ENCODE measurements around the gene CFAP61. TPM values are rescaled to one million over a fixed set of nuclear protein-coding genes. Genes with fewer than 3 reads are reported as not detected.

The CFAP61 gene
- total RNA-seq, 1 experiment from 2014 or later: not detected

GRCh38 chr20:20205862-20206236, 153.5 kb downstream of the CFAP61 start:
- Histone ChIP-seq H4K20me1 (ENCODE audit: low read length) (no peaks in the 10 kb centered on the region), H2AFZ (ENCODE audit: low read length) (no peak overlapping the region), H3K36me3 (ENCODE audit: low read depth, low read length) (no peaks in the 10 kb centered on the region), H3K4me3 (ENCODE audit: low read length) (no peak overlapping the region), H3F3A (ENCODE audit: low read length, unreplicated experiment) (no peaks in the 10 kb centered on the region), H3K9me2 (replicated peaks; ENCODE audit: low read length) (no peaks in the 10 kb centered on the region), H3K27ac (ENCODE audit: low read length) (no peak overlapping the region), H3K9ac (ENCODE audit: low read length) (no peak overlapping the region), H3K9me3 (ENCODE audit: low read length) (no peaks in the 10 kb centered on the region), H3K27me3 (ENCODE audit: low read length) (peaks cover 79% of the 10 kb centered on the region), H3K4me1 (ENCODE audit: insufficient read depth, low read length) (no peaks in the 10 kb centered on the region), H3K79me2 (ENCODE audit: low read length) (no peaks in the 10 kb centered on the region), H3K4me2 (ENCODE audit: low read length) (no peak overlapping the region)
- TF ChIP-seq CTCF (conservative IDR thresholded peaks at IDR 0.05; ENCODE audit: low read depth, low read length): no peak
- DNase-seq (no peak), ATAC-seq (no peak)
- ChIA-PET POLR2A (ENCODE audit: unreplicated experiment) (no interaction called here), CTCF (no interaction called here)
- BruUV-seq (replicated peaks): no TSS peak
- intact Hi-C loops (cut with micrococcal nuclease): no loop called here

- no peak overlapping the region for H3K27ac ChIP-seq (ENCODE audit: low read length)
- BruUV-seq (replicated peaks): no TSS peak
- POLR2A ChIA-PET (ENCODE audit: unreplicated experiment): no interaction called here
- H3K4me1 ChIP-seq (ENCODE audit: insufficient read depth, low read length): 0 out of 2 replicates have a peak, but pooled peaks cover 3% of the 10 kb centered on the region
- H3K4me3 ChIP-seq (ENCODE audit: low read length): no peak overlapping the region
- no peaks in the 10 kb centered on the region for H3K79me2 ChIP-seq (ENCODE audit: low read length)
- ATAC-seq (no peak), DNase-seq (no peak)
- H3K9me2 ChIP-seq (replicated peaks; ENCODE audit: low read length): no peaks in the 10 kb centered on the region
- TF ChIP-seq EZH2phosphoT487 (IDR thresholded peaks at IDR 0.05; ENCODE audit: borderline replicate concordance, low read length) (no peak), EZH2 (IDR thresholded peaks at IDR 0.05; ENCODE audit: low read length, unreplicated experiment) (no peak), CTCF (conservative IDR thresholded peaks at IDR 0.05; ENCODE audit: low read depth, low read length) (no peak)
- H3K36me3 ChIP-seq (ENCODE audit: low read depth, low read length): no peaks in the 10 kb centered on the region
- no peak overlapping the region for H3K4me2 ChIP-seq (ENCODE audit: low read length)
- H3K9ac ChIP-seq (ENCODE audit: low read length): no peak overlapping the region
- no peaks in the 10 kb centered on the region for H3F3A ChIP-seq (ENCODE audit: low read length, unreplicated experiment)
- intact Hi-C loops (cut with micrococcal nuclease): no loop called here
- H2AFZ ChIP-seq (ENCODE audit: low read length): no peak overlapping the region
- H4K20me1 ChIP-seq (ENCODE audit: low read length): no peaks in the 10 kb centered on the region
- H3K9me3 ChIP-seq (ENCODE audit: low read length): no peaks in the 10 kb centered on the region
- CTCF ChIA-PET: no interaction called here
- H3K27me3 ChIP-seq (ENCODE audit: low read length): peaks cover 71% of the 10 kb centered on the region
These were observed 154.5 kb downstream of the CFAP61 start for GRCh38 chr20:20206788-20207187.

- no peak for TF ChIP-seq EZH2 (IDR thresholded peaks at IDR 0.05; ENCODE audit: low read length, unreplicated experiment)
- no peak for TF ChIP-seq CTCF (conservative IDR thresholded peaks at IDR 0.05; ENCODE audit: low read depth, low read length)
- no peak for TF ChIP-seq EZH2phosphoT487 (IDR thresholded peaks at IDR 0.05; ENCODE audit: borderline replicate concordance, low read length)
- Histone ChIP-seq H3K36me3 (ENCODE audit: low read depth, low read length) (no peaks in the 10 kb centered on the region), H3K27me3 (ENCODE audit: low read length) (peaks cover 73% of the 10 kb centered on the region), H2AFZ (ENCODE audit: low read length) (no peak overlapping the region), H3K27ac (ENCODE audit: low read length) (no peak overlapping the region), H3K9ac (ENCODE audit: low read length) (no peak overlapping the region), H3K4me3 (ENCODE audit: low read length) (no peak overlapping the region), H3K9me2 (replicated peaks; ENCODE audit: low read length) (no peaks in the 10 kb centered on the region), H3K9me3 (ENCODE audit: low read length) (no peaks in the 10 kb centered on the region), H3K4me1 (ENCODE audit: insufficient read depth, low read length) (0 out of 2 replicates have a peak, but pooled peaks cover 3% of the 10 kb centered on the region), H3K4me2 (ENCODE audit: low read length) (no peak overlapping the region), H3F3A (ENCODE audit: low read length, unreplicated experiment) (no peaks in the 10 kb centered on the region), H3K79me2 (ENCODE audit: low read length) (no peaks in the 10 kb centered on the region), H4K20me1 (ENCODE audit: low read length) (no peaks in the 10 kb centered on the region)
- intact Hi-C loops (cut with micrococcal nuclease): no loop called here
- DNase-seq (no peak), ATAC-seq (no peak)
- POLR2A ChIA-PET (ENCODE audit: unreplicated experiment): no interaction called here
- BruUV-seq (replicated peaks): no TSS peak
- CTCF ChIA-PET: no interaction called here
These were observed 155.0 kb downstream of the CFAP61 start for GRCh38 chr20:20207291-20207690.
